A549 (cell line): ENCODE results near the gene ARL2BP. TPM values are rescaled to one million over a fixed set of nuclear protein-coding genes. Genes with fewer than 3 reads are reported as not detected.
"Not testable (repeated sequence)": the region's sequence is repeated elsewhere in the genome, so short reads cannot be mapped to it uniquely, and the experiment has no call there.

Experiments used
- ATAC-seq, 2 experiments: fragments of 200-7000 bp in 1 of 2; fragments of >200 bp in 1 of 2; cut with Nextera tagmentation in 1 of 2; cut with Tn5 transposase in 1 of 2; 3 replicates each; pipeline versions ENCODE4 v1.8.0 to v1.9.1; 2018 to 2020; ENCODE audit warnings: mild to moderate bottlenecking in 1 of 2, moderate library complexity in 1 of 2
- CTCF ChIA-PET: fragments of 300-600 bp; sonication (Branson Sonifier 250); formaldehyde crosslinking; extraction: SDS; loops from one replicate; lab custom pipeline; 2021; ENCODE audit warnings: antibody characterized with exemption, inconsistent platforms; lab: Yijun Ruan, JAX
- POLR2A ChIA-PET: fragments of 350-600 bp; formaldehyde crosslinking; extraction: SDS; loops from one replicate; lab custom pipeline; 2021; ENCODE audit warnings: antibody characterized with exemption, inconsistent platforms; lab: Yijun Ruan, JAX
- DNase-seq, 2 experiments: peaks; one replicate each; pipeline versions ENCODE4 v3.0.0 to v3.0.0-alpha.2; 2011 to 2016; ENCODE audit warnings: low read depth in 1 of 2, low spot score in 1 of 2
- FAIRE-seq: peaks from 2 replicates; lab custom pipeline; 2011; peaks lifted over from hg19 to GRCh38; lab: Jason Lieb, UNC
- H3K27ac ChIP-seq, 2 experiments: fragments of >200 bp; sonication (Bioruptor Twin); formaldehyde crosslinking; 3 replicates each; pipeline ENCODE4 v1.5.1; 2016 to 2017
- H3K4me1 ChIP-seq: fragments of >200 bp; sonication (Bioruptor Twin); formaldehyde crosslinking; 3 replicates; pipeline ENCODE4 v1.6.1; 2016
- H3K4me2 ChIP-seq: fragments of >200 bp; sonication (Bioruptor Twin); formaldehyde crosslinking; 3 replicates; pipeline ENCODE4 v1.6.1; 2016
- H3K4me3 ChIP-seq: fragments of >200 bp; sonication (Bioruptor Twin); formaldehyde crosslinking; 3 replicates; pipeline ENCODE4 v1.5.1; 2016
- H3K9me3 ChIP-seq: fragments of >200 bp; sonication (Bioruptor Twin); formaldehyde crosslinking; 3 replicates; pipeline ENCODE4 v1.6.1; 2016
- CBX8 ChIP-seq: fragments of 200-600 bp; sonication (generic); IDR thresholded peaks from 2 replicates; pipeline ENCODE4 v1.6.1; 2016
- CHD2 ChIP-seq: fragments of 150-350 bp; IDR thresholded peaks from 2 replicates; pipeline ENCODE4 v1.6.1; 2014; ENCODE audit warnings: low read length; ENCODE audit not compliant: partially characterized antibody
- ESRRA ChIP-seq: fragments of 150-350 bp; IDR thresholded peaks from 2 replicates; pipeline ENCODE4 v1.6.1; 2014; ENCODE audit warnings: mild to moderate bottlenecking, low read length, borderline replicate concordance
- FOSB ChIP-seq: fragments of 250-450 bp; sonication (Bioruptor Pico); IDR thresholded peaks from 2 replicates; pipeline ENCODE4 v1.5.0; 2020; ENCODE audit warnings: mild to moderate bottlenecking, moderate library complexity
- HDAC2 ChIP-seq: fragments of 200-600 bp; sonication (generic); IDR thresholded peaks from 2 replicates; pipeline ENCODE4 v1.6.1; 2016
- HEYL ChIP-seq: fragments of 250-450 bp; sonication (Bioruptor Pico); IDR thresholded peaks from 2 replicates; pipeline ENCODE4 v1.8.0; 2021; ENCODE audit warnings: mild to moderate bottlenecking, moderate library complexity
- HOXA7 ChIP-seq: fragments of 250-450 bp; sonication (Bioruptor Pico); IDR thresholded peaks from 2 replicates; pipeline ENCODE4 v1.5.0; 2020; ENCODE audit warnings: mild to moderate bottlenecking, moderate library complexity
- HOXB13 ChIP-seq: fragments of 250-450 bp; sonication (Bioruptor Pico); IDR thresholded peaks from 2 replicates; pipeline ENCODE4 v1.5.0; 2020; ENCODE audit warnings: low read depth, mild to moderate bottlenecking, moderate library complexity
- JUN ChIP-seq, 2 experiments: fragments of >200 bp; sonication (Bioruptor Twin); formaldehyde crosslinking; IDR thresholded peaks; 2 replicates in 1 of 2; 3 replicates in 1 of 2; pipeline ENCODE4 v1.6.1; 2016 to 2017
- JUNB ChIP-seq: fragments of >200 bp; sonication (Bioruptor Twin); formaldehyde crosslinking; IDR thresholded peaks from 2 replicates; pipeline ENCODE4 v1.6.1; 2016
- KDM5A ChIP-seq: fragments of 200-600 bp; sonication (generic); IDR thresholded peaks from 2 replicates; pipeline ENCODE4 v1.6.1; 2016; ENCODE audit warnings: antibody characterized with exemption, mild to moderate bottlenecking
- MAZ ChIP-seq: fragments of 150-350 bp; IDR thresholded peaks from 2 replicates; pipeline ENCODE4 v1.6.1; 2014; ENCODE audit warnings: antibody characterized with exemption, low read depth, low read length, borderline replicate concordance
- PHF8 ChIP-seq: fragments of 200-600 bp; sonication (generic); IDR thresholded peaks from 2 replicates; pipeline ENCODE4 v1.6.1; 2016; ENCODE audit warnings: low read depth, mild to moderate bottlenecking, antibody characterized with exemption, moderate library complexity, borderline replicate concordance
- RAD21 ChIP-seq, 2 experiments: fragments of >200 bp in 1 of 2; sonication (Bioruptor Twin) in 1 of 2; formaldehyde crosslinking in 1 of 2; IDR thresholded peaks in 1 of 2; conservative IDR thresholded peaks in 1 of 2; 2 replicates in 1 of 2; 3 replicates in 1 of 2; pipeline ENCODE4 v1.6.1; 2012 to 2018; ENCODE audit warnings: inconsistent platforms in 1 of 2
- RFX5 ChIP-seq: fragments of 450-650 bp; IDR thresholded peaks from 2 replicates; pipeline ENCODE4 v1.7.1; 2014; ENCODE audit warnings: antibody characterized with exemption, mild to moderate bottlenecking, moderate library complexity
- SREBF2 ChIP-seq: fragments of 450-650 bp; IDR thresholded peaks from 2 replicates; pipeline ENCODE4 v1.6.1; 2014; ENCODE audit warnings: mild to moderate bottlenecking, moderate library complexity
- TFCP2L1 ChIP-seq: fragments of 250-450 bp; sonication (Bioruptor Pico); IDR thresholded peaks from 2 replicates; pipeline ENCODE4 v1.5.0; 2021; ENCODE audit warnings: mild to moderate bottlenecking
- ZNF302 ChIP-seq: fragments of 250-450 bp; sonication (Bioruptor Pico); IDR thresholded peaks from 2 replicates; pipeline ENCODE4 v1.9.0; 2021; ENCODE audit warnings: inconsistent platforms, mild to moderate bottlenecking, moderate library complexity
- ZSCAN20 ChIP-seq: fragments of 250-450 bp; sonication (Bioruptor Pico); IDR thresholded peaks from 2 replicates; pipeline ENCODE4 v1.8.0; 2022; ENCODE audit warnings: mild to moderate bottlenecking, moderate library complexity
- WGBS: methylation state at CpG from one replicate; pipeline ENCODE4 v1.1.6; 2017; ENCODE audit errors: missing lambda C conversion rate; 5-methylcytosine and 5-hydroxymethylcytosine counted together
- polyA plus RNA-seq, 4 experiments: library from polyadenylated mRNA; depleted of rRNA in 3 of 4; stranded (reverse); fragments of >200 nt; fragmentation: RNase III in 1 of 4; extraction: RNeasy Plus Mini Kit Qiagen cat#74134 plus additional on column Dnase treatment in 1 of 4; gene quantifications; 2 replicates in 3 of 4; 3 replicates in 1 of 4; pipeline ENCODE4 v1.2.3, GENCODE V29; 2011 to 2017
- TF ChIP-seq, protein P1 (sequence below): fragments of 150-350 bp; IDR thresholded peaks from 2 replicates; pipeline ENCODE4 v1.6.1; 2014; ENCODE audit warnings: low read depth, mild to moderate bottlenecking, low read length

The ARL2BP gene
- polyA plus RNA-seq, 2 of the 4 experiments (the other 2 are of a cell fraction): 67.0 to 126 TPM

DNA sequence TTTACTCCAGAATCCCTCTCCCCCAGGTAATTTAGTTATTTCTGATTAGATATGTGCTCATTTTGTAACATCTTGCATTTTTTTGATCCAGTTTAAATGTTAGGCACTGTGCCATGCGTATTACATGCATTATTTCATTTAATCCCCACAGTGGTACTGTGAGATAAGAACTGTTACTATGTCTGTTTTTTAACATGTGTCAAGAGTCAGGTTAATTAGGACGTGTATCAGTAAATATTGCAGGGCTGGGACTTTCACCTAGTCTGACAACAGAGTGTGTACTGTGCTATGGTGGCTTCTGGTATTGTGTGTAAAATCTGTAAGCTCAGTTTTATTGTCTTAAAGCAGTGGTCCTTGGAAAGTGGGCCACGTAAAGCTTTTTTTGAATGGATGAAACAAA is 48.3 kb upstream of the ARL2BP start:
- DNase-seq (no peak), ATAC-seq (no peak), FAIRE-seq (no peak)
- Histone ChIP-seq H3K27ac (peak overlapping the region; percentile 19 to 90; a peak in 4 of 6 replicates), H3K9me3 (no peaks in the 10 kb centered on the region), H3K4me3 (no peak overlapping the region), H3K4me1 (peaks cover 51% of the 10 kb centered on the region), H3K4me2 (peak overlapping the region; percentile 0; the same call in 1 of the 3 replicates)
- WGBS: 71% methylated on average over 3 of the region's 3 CpGs
- ChIA-PET POLR2A (interaction anchor here (0.6 to 0.7 kb wide), 2 partner anchors 13 to 298 kb away, joined by 3 to 4 read pairs; no protein-coding TSS in a partner anchor), CTCF (interaction anchor here (1.0 to 2.1 kb wide), 3 partner anchors 24 to 103 kb away, joined by 3 to 7 read pairs (median 3); no protein-coding TSS in a partner anchor)
- TF ChIP-seq RFX5: no peak
- no peak for TF ChIP-seq ESRRA
- TF ChIP-seq JUNB: no peak
- no peak for TF ChIP-seq KDM5A
- TF ChIP-seq HOXA7 (CRISPR knock-in tag): no peak
- TF ChIP-seq CBX8: no peak
- TF ChIP-seq ZSCAN20 (CRISPR knock-in tag): no peak
- no peak for TF ChIP-seq TFCP2L1
- no peak for TF ChIP-seq HEYL (CRISPR knock-in tag)
- TF ChIP-seq HOXB13 (CRISPR knock-in tag): no peak
- TF ChIP-seq, protein P1, sequence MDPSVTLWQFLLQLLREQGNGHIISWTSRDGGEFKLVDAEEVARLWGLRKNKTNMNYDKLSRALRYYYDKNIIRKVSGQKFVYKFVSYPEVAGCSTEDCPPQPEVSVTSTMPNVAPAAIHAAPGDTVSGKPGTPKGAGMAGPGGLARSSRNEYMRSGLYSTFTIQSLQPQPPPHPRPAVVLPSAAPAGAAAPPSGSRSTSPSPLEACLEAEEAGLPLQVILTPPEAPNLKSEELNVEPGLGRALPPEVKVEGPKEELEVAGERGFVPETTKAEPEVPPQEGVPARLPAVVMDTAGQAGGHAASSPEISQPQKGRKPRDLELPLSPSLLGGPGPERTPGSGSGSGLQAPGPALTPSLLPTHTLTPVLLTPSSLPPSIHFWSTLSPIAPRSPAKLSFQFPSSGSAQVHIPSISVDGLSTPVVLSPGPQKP: no peak
- no peak for TF ChIP-seq ZNF302 (CRISPR knock-in tag)
- TF ChIP-seq FOSB (CRISPR knock-in tag): no peak
- no peak for TF ChIP-seq SREBF2
- TF ChIP-seq CHD2: no peak
- no peak for TF ChIP-seq PHF8
- TF ChIP-seq MAZ: no peak
- no peak for TF ChIP-seq HDAC2
- no peak for TF ChIP-seq RAD21 (conservative IDR thresholded peaks at IDR 0.05 in 1 of 2, IDR thresholded peaks at IDR 0.05 in 1 of 2)
- no peak for TF ChIP-seq JUN (IDR thresholded peaks at IDR 0.05)

DNA sequence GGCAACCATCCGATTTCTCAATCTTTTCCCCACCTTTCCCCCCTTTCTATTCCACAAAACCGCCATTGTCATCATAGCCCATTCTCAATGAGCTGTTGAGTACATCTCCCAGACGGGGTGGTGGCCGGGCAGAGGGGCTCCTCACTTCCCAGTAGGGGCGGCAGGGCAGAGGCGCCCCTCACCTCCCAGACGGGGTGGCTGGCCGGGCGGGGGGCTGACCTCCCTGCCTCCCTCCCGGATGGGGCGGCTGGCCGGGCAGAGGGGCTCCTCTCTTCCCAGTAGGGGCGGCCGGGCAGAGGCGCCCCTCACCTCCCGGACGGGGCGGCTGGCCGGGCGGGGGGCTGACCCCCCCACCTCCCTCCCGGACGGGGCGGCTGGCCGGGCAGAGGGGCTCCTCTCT is 44.7 kb upstream of the ARL2BP start:
- H3K4me3 ChIP-seq, ATAC-seq, DNase-seq, FAIRE-seq, H3K9me3 ChIP-seq, H3K27ac ChIP-seq, POLR2A ChIA-PET, CTCF ChIA-PET, H3K4me2 ChIP-seq: not testable (repeated sequence)
- 88% methylated on average over 4 of the region's 24 CpGs for WGBS
- H3K4me1 ChIP-seq: peaks cover 20% of the 10 kb centered on the region

DNA sequence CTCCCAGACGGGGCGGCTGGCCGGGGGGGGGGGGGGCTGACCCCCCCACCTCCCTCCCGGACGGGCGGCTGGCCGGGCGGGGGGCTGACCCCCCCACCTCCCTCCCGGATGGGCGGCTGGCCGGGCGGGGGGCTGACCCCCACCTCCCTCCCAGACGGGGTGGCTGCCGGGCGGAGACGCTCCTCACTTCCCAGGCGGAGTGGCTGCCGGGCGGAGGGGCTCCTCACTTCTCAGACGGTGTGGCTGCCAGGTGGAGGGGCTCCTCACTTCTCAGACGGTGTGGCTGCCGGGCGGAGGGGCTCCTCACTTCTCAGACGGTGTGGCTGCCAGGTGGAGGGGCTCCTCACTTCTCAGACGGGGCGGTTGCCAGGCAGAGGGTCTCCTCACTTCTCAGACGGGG is 44.1 kb upstream of the ARL2BP start:
- CTCF ChIA-PET, FAIRE-seq, ATAC-seq, DNase-seq, POLR2A ChIA-PET, H3K9me3 ChIP-seq, H3K27ac ChIP-seq, H3K4me2 ChIP-seq, H3K4me3 ChIP-seq: not testable (repeated sequence)
- H3K4me1 ChIP-seq: peaks cover 15% of the 10 kb centered on the region
- 94% methylated on average over 7 of the region's 27 CpGs for WGBS
